CD14-positive monocyte (primary cell): ENCODE data around the gene PCDHGA6. TPM values are rescaled to one million over a fixed set of nuclear protein-coding genes. Genes with fewer than 3 reads are reported as not detected.
A peak's percentile ranks its signal among the peaks of the same experiment; 100 is the strongest.

Source experiments
- DNase-seq, 3 donors: peaks; one replicate each; pipeline ENCODE4 v3.0.0-alpha.2; 2011 to 2022
- H2AFZ ChIP-seq: 2 replicates; pipeline ENCODE4 v1.6.0; 2012; ENCODE audit warnings: mild to moderate bottlenecking, low read depth, low read length, inconsistent platforms; ENCODE audit not compliant: insufficient read depth, poor library complexity, severe bottlenecking
- H3K27ac ChIP-seq, 2 donors: 1 replicate in 1 of 2; 2 replicates in 1 of 2; pipeline ENCODE4 v1.5.1; 2012 to 2013; ENCODE audit warnings: low read length in 2 of 2, control low read depth in 1 of 2, inconsistent platforms in 1 of 2, low read depth in 1 of 2, mild to moderate bottlenecking in 1 of 2
- H3K27me3 ChIP-seq, 2 donors: one replicate each; pipeline versions ENCODE4 v1.6.0 to v1.6.1; 2011 to 2013; ENCODE audit warnings: low read length in 2 of 2; ENCODE audit not compliant: control insufficient read depth in 2 of 2, insufficient read depth in 2 of 2
- H3K36me3 ChIP-seq, 2 donors: replicated peaks in 1 of 2; 1 replicate in 1 of 2; 2 replicates in 1 of 2; pipeline versions ENCODE4 v1.5.1 to v1.6.1; 2012 to 2013; ENCODE audit warnings: low read length in 2 of 2, control low read depth in 1 of 2, inconsistent platforms in 1 of 2, mild to moderate bottlenecking in 1 of 2; ENCODE audit not compliant: insufficient read depth in 2 of 2, control insufficient read depth in 1 of 2
- H3K4me1 ChIP-seq, 2 donors: 1 replicate in 1 of 2; 2 replicates in 1 of 2; pipeline versions ENCODE4 v1.5.1 to v1.6.1; 2012 to 2013; ENCODE audit warnings: low read length in 2 of 2, control low read depth in 1 of 2, inconsistent platforms in 1 of 2, mild to moderate bottlenecking in 1 of 2, moderate library complexity in 1 of 2; ENCODE audit not compliant: insufficient read depth in 2 of 2, control insufficient read depth in 1 of 2
- H3K4me2 ChIP-seq: replicated peaks from 2 replicates; pipeline ENCODE3; 2012; ENCODE audit warnings: low read length, moderate library complexity, mild to moderate bottlenecking; ENCODE audit not compliant: poor library complexity, severe bottlenecking; ENCODE audit errors: extremely low read depth
- H3K4me3 ChIP-seq, 3 experiments: fragments of 200-600 bp in 1 of 3; sonication (generic) in 1 of 3; replicated peaks in 1 of 3; 1 replicate in 2 of 3; 2 replicates in 1 of 3; pipeline ENCODE4 v1.5.1; 2011 to 2013; ENCODE audit warnings: low read length in 3 of 3, mild to moderate bottlenecking in 3 of 3, control low read depth in 2 of 3, low read depth in 2 of 3, inconsistent platforms in 1 of 3, moderate library complexity in 1 of 3
- H3K79me2 ChIP-seq: 2 replicates; pipeline ENCODE4 v1.6.0; 2012; ENCODE audit warnings: mild to moderate bottlenecking, control low read depth, inconsistent platforms, low read length, moderate library complexity; ENCODE audit not compliant: insufficient read depth
- H3K9ac ChIP-seq: 2 replicates; pipeline ENCODE4 v1.6.0; 2017; ENCODE audit warnings: low read length, mild to moderate bottlenecking; ENCODE audit not compliant: insufficient read depth, poor library complexity, severe bottlenecking
- H3K9me3 ChIP-seq, 2 donors: replicated peaks in 1 of 2; 1 replicate in 1 of 2; 2 replicates in 1 of 2; pipeline versions ENCODE4 v1.5.1 to v1.6.1; 2012 to 2013; ENCODE audit warnings: low read length in 2 of 2, control low read depth in 1 of 2; ENCODE audit not compliant: control insufficient read depth in 1 of 2, insufficient read depth in 1 of 2
- H4K20me1 ChIP-seq: 2 replicates; pipeline ENCODE4 v1.6.0; 2012; ENCODE audit warnings: mild to moderate bottlenecking, low read length, control low read depth, moderate library complexity; ENCODE audit not compliant: insufficient read depth
- H3K27ac Mint-ChIP-seq, 7 donors: one replicate each; pipeline ENCODE4 v1.8.0; 2020; ENCODE audit warnings: mild to moderate bottlenecking in 7 of 7, mixed read lengths in 7 of 7, moderate library complexity in 6 of 7, inconsistent platforms in 2 of 7
- H3K27me3 Mint-ChIP-seq, 3 donors: one replicate each; pipeline ENCODE4 v1.8.0; 2021 to 2022; ENCODE audit warnings: low read depth in 3 of 3, mild to moderate bottlenecking in 3 of 3, mixed read lengths in 3 of 3, moderate library complexity in 3 of 3, inconsistent platforms in 1 of 3
- H3K36me3 Mint-ChIP-seq, 2 donors: one replicate each; pipeline ENCODE4 v1.8.0; 2020; ENCODE audit warnings: mixed read lengths in 2 of 2, inconsistent platforms in 1 of 2, mild to moderate bottlenecking in 1 of 2
- H3K4me1 Mint-ChIP-seq: one replicate; pipeline ENCODE4 v1.8.0; 2020; ENCODE audit warnings: mild to moderate bottlenecking, mixed read lengths
- H3K4me3 Mint-ChIP-seq, 2 donors: one replicate each; pipeline ENCODE4 v1.8.0; 2020; ENCODE audit warnings: mild to moderate bottlenecking in 2 of 2, mixed read lengths in 2 of 2, moderate library complexity in 1 of 2
- H3K9me3 Mint-ChIP-seq, 7 donors: one replicate each; pipeline ENCODE4 v1.8.0; 2020 to 2022; ENCODE audit warnings: mixed read lengths in 7 of 7, mild to moderate bottlenecking in 6 of 7, moderate library complexity in 6 of 7, inconsistent platforms in 2 of 7
- CTCF ChIP-seq: fragments of 200-600 bp; IDR thresholded peaks from one replicate; pipeline ENCODE4 v1.8.0; 2022; ENCODE audit warnings: antibody characterized with exemption, mild to moderate bottlenecking
- WGBS: methylation state at CpG from one replicate; pipeline ENCODE4 v1.1.5; 2013; ENCODE audit warnings: missing lambda C conversion rate; ENCODE audit not compliant: insufficient coverage; 5-methylcytosine and 5-hydroxymethylcytosine counted together
- intact Hi-C, 2 donors: fragments of 100-400 bp; cut with micrococcal nuclease; formaldehyde crosslinking; loops; one replicate each; pipeline versions ENCODE4 v1.15.0 to v1.15.1; 2023
- polyA plus RNA-seq, 3 donors: library from polyadenylated mRNA; depleted of rRNA in 1 of 3; unstranded in 2 of 3; stranded (reverse) in 1 of 3; fragments of 300-500 nt in 2 of 3; fragments of >200 nt in 1 of 3; fragmentation: Illumina TruSeq in 2 of 3; gene quantifications; 1 replicate in 2 of 3; 2 replicates in 1 of 3; pipeline ENCODE4 v1.2.3, GENCODE V29; 2012 to 2021

PCDHGA6 gene
- polyA plus RNA-seq, 3 donors: not detected

GRCh38 chr5:141356133-141356532, 17.6 kb upstream of the PCDHGA6 start:
- Mint-ChIP-seq H3K27me3 (peaks cover 37 to 65% (median 59%) of the 10 kb centered on the region in 3 donors), H3K27ac (no peak overlapping the region), H3K4me1 (peaks cover 2% of the 10 kb centered on the region)

DNA sequence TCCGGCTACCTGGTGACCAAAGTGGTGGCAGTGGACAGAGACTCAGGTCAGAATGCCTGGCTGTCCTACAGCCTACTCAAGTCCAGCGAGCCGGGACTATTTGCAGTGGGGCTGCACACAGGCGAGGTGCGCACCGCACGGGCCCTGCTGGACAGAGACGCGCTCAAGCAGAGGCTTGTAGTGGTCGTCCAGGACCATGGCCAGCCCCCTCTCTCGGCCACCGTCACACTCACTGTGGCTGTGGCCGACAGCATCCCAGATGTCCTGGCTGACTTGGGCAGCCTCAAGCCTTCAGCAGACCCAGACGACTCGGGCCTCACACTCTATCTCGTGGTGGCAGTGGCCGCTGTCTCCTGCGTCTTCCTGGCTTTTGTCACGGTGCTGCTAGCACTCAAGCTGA, 16.7 kb upstream of the PCDHGA6 start:
- H3K36me3 Mint-ChIP-seq: peaks cover 12 to 15% of the 10 kb centered on the region in 2 donors
- H3K36me3 ChIP-seq: no peaks in the 10 kb centered on the region
- peaks cover 38 to 80% (median 62%) of the 10 kb centered on the region in 7 donors for H3K9me3 Mint-ChIP-seq
- peaks cover 33 to 65% (median 58%) of the 10 kb centered on the region in 3 donors for H3K27me3 Mint-ChIP-seq
- peak overlapping the region in 1 of 2 donors; percentile 39 for H3K4me3 Mint-ChIP-seq
- TF ChIP-seq CTCF: no peak
- no peaks in the 10 kb centered on the region for H3K79me2 ChIP-seq
- DNase-seq: no peak
- no peaks in the 10 kb centered on the region for H3K4me1 ChIP-seq
- no peak overlapping the region for H3K4me3 ChIP-seq
- no peaks in the 10 kb centered on the region for H4K20me1 ChIP-seq
- intact Hi-C loops: no loop called here
- WGBS: 46% methylated on average over 19 of the region's 19 CpGs
- no peak overlapping the region for H3K4me2 ChIP-seq
- no peak overlapping the region for H3K9ac ChIP-seq
- no peak overlapping the region for H2AFZ ChIP-seq
- H3K4me1 Mint-ChIP-seq: peaks cover 2% of the 10 kb centered on the region
- peaks cover 29 to 90% of the 10 kb centered on the region in 2 donors for H3K27me3 ChIP-seq
- H3K9me3 ChIP-seq: peaks cover 55 to 77% of the 10 kb centered on the region in 2 donors
- H3K27ac Mint-ChIP-seq: no peak overlapping the region
- H3K27ac ChIP-seq: no peak overlapping the region

More at GRCh38 chr5:141356133-141356532, 17.6 kb upstream of the PCDHGA6 start:
- H2AFZ ChIP-seq: no peak overlapping the region
- DNase-seq: no peak
- Mint-ChIP-seq H3K4me3 (no peak overlapping the region), H3K36me3 (peaks cover 10 to 12% of the 10 kb centered on the region in 2 donors), H3K9me3 (peaks cover 39 to 80% (median 62%) of the 10 kb centered on the region in 7 donors)
- WGBS: 64% methylated on average over 4 of the region's 5 CpGs
- H3K9ac ChIP-seq: no peak overlapping the region
- no peaks in the 10 kb centered on the region for H3K4me1 ChIP-seq
- peaks cover 54 to 75% of the 10 kb centered on the region in 2 donors for H3K9me3 ChIP-seq
- no peaks in the 10 kb centered on the region for H3K79me2 ChIP-seq
- H3K4me2 ChIP-seq: no peak overlapping the region
- H3K27me3 ChIP-seq: peaks cover 30 to 91% of the 10 kb centered on the region in 2 donors
- H3K36me3 ChIP-seq: no peaks in the 10 kb centered on the region
- intact Hi-C loops: no loop called here
- H4K20me1 ChIP-seq: no peaks in the 10 kb centered on the region
- TF ChIP-seq CTCF: no peak
- H3K4me3 ChIP-seq: no peak overlapping the region
- H3K27ac ChIP-seq: no peak overlapping the region
